Measurements from ENCODE around the gene EPM2A. TPM values are rescaled to one million over a fixed set of nuclear protein-coding genes. Genes with fewer than 3 reads are reported as not detected.

The EPM2A gene
- polyA plus RNA-seq, 1 donor (not counting 4 experiments of a cell fraction or from before 2014, with no cell fraction given), result 2.4 TPM

DNA sequence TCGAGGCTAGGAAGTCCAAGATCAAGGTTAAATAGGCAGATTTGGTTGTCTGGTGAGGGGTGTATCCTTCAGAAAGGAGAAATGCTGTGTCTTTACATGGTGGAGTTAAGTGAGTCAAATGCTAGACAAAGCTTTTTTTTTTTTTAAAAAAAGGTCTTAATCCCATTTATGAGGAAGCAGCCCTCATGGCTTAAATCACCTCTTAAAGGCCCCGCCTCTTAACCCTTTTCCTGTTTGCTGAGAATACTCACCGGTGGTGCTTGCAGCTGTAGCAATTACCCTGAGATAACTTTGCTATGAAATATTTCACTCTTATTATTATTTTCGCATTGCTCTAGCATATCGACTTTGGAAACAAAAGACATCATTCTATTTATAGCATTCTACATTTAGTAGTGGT, 48.5 kb upstream of the EPM2A start:
- no peak for FAIRE-seq
- Histone ChIP-seq H3K4me1 (ENCODE audit: control insufficient read depth, extremely low read depth, insufficient read depth, low read length) (no peaks in the 10 kb centered on the region), H3K27ac (ENCODE audit: control insufficient read depth, insufficient read depth, low read length) (no peak overlapping the region), H3K9me1 (ENCODE audit: control insufficient read depth, extremely low read depth, insufficient read depth, low read length) (no peaks in the 10 kb centered on the region), H4K20me1 (ENCODE audit: control insufficient read depth, extremely low read depth, insufficient read depth, low read length) (no peaks in the 10 kb centered on the region), H3K79me2 (ENCODE audit: control insufficient read depth, insufficient read depth, low read length) (no peaks in the 10 kb centered on the region), H3K4me3 (ENCODE audit: control insufficient read depth in 2 of 3, extremely low read depth in 1 of 3, insufficient read depth in 2 of 3, low read depth in 1 of 3, low read length in 3 of 3) (no peak overlapping the region), H2AFZ (ENCODE audit: control insufficient read depth, low read length) (no peak overlapping the region), H3K27me3 (ENCODE audit: control insufficient read depth, extremely low read depth, insufficient read depth, low read length) (no peaks in the 10 kb centered on the region), H3K36me3 (ENCODE audit: control insufficient read depth in 2 of 2, extremely low read depth in 1 of 2, insufficient read depth in 2 of 2, low read length in 2 of 2) (no peaks in the 10 kb centered on the region), H3K4me2 (ENCODE audit: control insufficient read depth, extremely low read depth, insufficient read depth, low read depth, low read length) (no peak overlapping the region), H3K9ac (ENCODE audit: control insufficient read depth, extremely low read depth, insufficient read depth, low read length) (no peak overlapping the region), H3K9me3 (ENCODE audit: control insufficient read depth, low read depth, low read length) (no peaks in the 10 kb centered on the region)
- TF ChIP-seq CTCF (optimal IDR thresholded peaks at IDR 0.05 in 1 of 3, IDR thresholded peaks at IDR 0.05 in 1 of 3, conservative IDR thresholded peaks at IDR 0.05 in 1 of 3; ENCODE audit: extremely low read depth in 1 of 3, insufficient read depth in 2 of 3, low read length in 3 of 3) (no peak), EZH2 (IDR thresholded peaks at IDR 0.05; ENCODE audit: low read length) (no peak)
- no peak for DNase-seq (ENCODE audit: low read depth, low spot score)
- dilution Hi-C loops (cut with MboI; ENCODE audit: extremely low pct_ligation_motif_present, low sequenced_read_pairs), result no loop called here

GRCh38 chr6:145772846-145773245, 37.5 kb upstream of the EPM2A start:
- H3K4me1 ChIP-seq (ENCODE audit: control insufficient read depth, extremely low read depth, insufficient read depth, low read length), result no peaks in the 10 kb centered on the region
- H3K36me3 ChIP-seq (ENCODE audit: control insufficient read depth in 2 of 2, extremely low read depth in 1 of 2, insufficient read depth in 2 of 2, low read length in 2 of 2), result no peaks in the 10 kb centered on the region
- H3K79me2 ChIP-seq (ENCODE audit: control insufficient read depth, insufficient read depth, low read length), result no peaks in the 10 kb centered on the region
- H3K9me3 ChIP-seq (ENCODE audit: control insufficient read depth, low read depth, low read length), result no peaks in the 10 kb centered on the region
- dilution Hi-C loops (cut with MboI; ENCODE audit: extremely low pct_ligation_motif_present, low sequenced_read_pairs), result no loop called here
- no peak overlapping the region for H3K9ac ChIP-seq (ENCODE audit: control insufficient read depth, extremely low read depth, insufficient read depth, low read length)
- TF ChIP-seq EZH2 (IDR thresholded peaks at IDR 0.05; ENCODE audit: low read length) (no peak), CTCF (optimal IDR thresholded peaks at IDR 0.05 in 1 of 3, IDR thresholded peaks at IDR 0.05 in 1 of 3, conservative IDR thresholded peaks at IDR 0.05 in 1 of 3; ENCODE audit: extremely low read depth in 1 of 3, insufficient read depth in 2 of 3, low read length in 3 of 3) (no peak)
- no peaks in the 10 kb centered on the region for H4K20me1 ChIP-seq (ENCODE audit: control insufficient read depth, extremely low read depth, insufficient read depth, low read length)
- H3K9me1 ChIP-seq (ENCODE audit: control insufficient read depth, extremely low read depth, insufficient read depth, low read length), result no peaks in the 10 kb centered on the region
- no peaks in the 10 kb centered on the region for H3K27me3 ChIP-seq (ENCODE audit: control insufficient read depth, extremely low read depth, insufficient read depth, low read length)
- no peak for FAIRE-seq
- DNase-seq (ENCODE audit: low read depth, low spot score), result no peak
- H3K4me2 ChIP-seq (ENCODE audit: control insufficient read depth, extremely low read depth, insufficient read depth, low read depth, low read length), result no peak overlapping the region
- no peak overlapping the region for H3K27ac ChIP-seq (ENCODE audit: control insufficient read depth, insufficient read depth, low read length)
- H2AFZ ChIP-seq (ENCODE audit: control insufficient read depth, low read length), result no peak overlapping the region
- no peak overlapping the region for H3K4me3 ChIP-seq (ENCODE audit: control insufficient read depth in 2 of 3, extremely low read depth in 1 of 3, insufficient read depth in 2 of 3, low read depth in 1 of 3, low read length in 3 of 3)

Measured in keratinocyte (primary cell).